ENCODE data around the gene D2HGDH. TPM values are rescaled to one million over a fixed set of nuclear protein-coding genes. Genes with fewer than 3 reads are reported as not detected.
"Not testable (repeated sequence)": the region's sequence is repeated elsewhere in the genome, so short reads cannot be mapped to it uniquely, and the experiment has no call there.

Gene D2HGDH
- total and polyA plus RNA-seq, 8 donors: 32.8 to 53.3 (median 39.7) TPM

GRCh38 chr2:241817126-241817820 lies 82.8 kb downstream of the D2HGDH start:
- no peak overlapping the region for H3K4me3 ChIP-seq
- DNase-seq: peak in 2 of 4 donors; percentile 31 to 36
- no peaks in the 10 kb centered on the region for H3K36me3 ChIP-seq
- no peak for TF ChIP-seq CTCF (IDR thresholded peaks at IDR 0.05)
- no peak for ATAC-seq
- peaks cover 0 to 12% of the 10 kb centered on the region in 2 donors for H3K4me1 ChIP-seq
- H3K27ac ChIP-seq: no peak overlapping the region
- peaks cover 0 to 46% of the 10 kb centered on the region in 2 donors for H3K27me3 ChIP-seq
- H3K9me3 ChIP-seq: no peaks in the 10 kb centered on the region
- intact Hi-C loops (cut with DNase I): no loop called here

GRCh38 chr2:241817821-241818215 lies 83.4 kb downstream of the D2HGDH start:
- DNase-seq; ATAC-seq; H3K4me3 ChIP-seq; intact Hi-C loops (cut with DNase I); H3K36me3 ChIP-seq; H3K27ac ChIP-seq; H3K9me3 ChIP-seq: not testable (repeated sequence)
- Histone ChIP-seq H3K27me3 (peaks cover 0 to 44% of the 10 kb centered on the region in 2 donors), H3K4me1 (peaks cover 0 to 12% of the 10 kb centered on the region in 2 donors)

Other genes starting within 250 kb of the D2HGDH start
- gene STK25, start 226.0 kb upstream of the D2HGDH start, total RNA-seq: 100 to 1,000 TPM; 125 to 138 TPM
- 100 to 1,000 TPM; 182 to 237 (median 198) TPM for gene STK25, start 226.0 kb upstream of the D2HGDH start, polyA plus RNA-seq (ENCODE audit: insufficient read length in 6 of 6)
- 10 to 100 TPM; 34.9 to 66.5 TPM for gene BOK, start 175.9 kb upstream of the D2HGDH start, total RNA-seq
- gene BOK, start 175.9 kb upstream of the D2HGDH start, polyA plus RNA-seq (ENCODE audit: insufficient read length in 6 of 6): 10 to 100 TPM; 17.8 to 29.4 (median 23.8) TPM
- gene THAP4, start 97.5 kb upstream of the D2HGDH start, total RNA-seq: 10 to 100 TPM; 36.3 to 36.5 TPM
- gene THAP4, start 97.5 kb upstream of the D2HGDH start, polyA plus RNA-seq (ENCODE audit: insufficient read length in 6 of 6): 10 to 100 TPM; 40.3 to 48.4 (median 43.5) TPM
- 10 to 100 TPM; 60.5 to 64.3 TPM for gene ATG4B, start 96.9 kb upstream of the D2HGDH start, total RNA-seq
- gene ATG4B, start 96.9 kb upstream of the D2HGDH start, polyA plus RNA-seq (ENCODE audit: insufficient read length in 6 of 6): 10 to 100 TPM; 76.6 to 98.3 (median 85.1) TPM
- 10 to 100 TPM; 28.7 to 31.8 TPM for gene DTYMK, start 47.8 kb upstream of the D2HGDH start, total RNA-seq
- gene DTYMK, start 47.8 kb upstream of the D2HGDH start, polyA plus RNA-seq (ENCODE audit: insufficient read length in 6 of 6): 10 to 100 TPM; 38.5 to 56.2 (median 44.0) TPM
- gene ING5, start 32.6 kb upstream of the D2HGDH start, total RNA-seq: 10 to 100 TPM; 27.6 to 28.3 TPM
- gene ING5, start 32.6 kb upstream of the D2HGDH start, polyA plus RNA-seq (ENCODE audit: insufficient read length in 6 of 6): 10 to 100 TPM; 41.8 to 49.1 (median 45.7) TPM
- not detected for gene GAL3ST2, start 42.2 kb downstream of the D2HGDH start, total RNA-seq
- gene GAL3ST2, start 42.2 kb downstream of the D2HGDH start, polyA plus RNA-seq (ENCODE audit: insufficient read length in 6 of 6): under 1 TPM; 0.26 to 0.31 (median 0.29) TPM
- under 1 TPM in 1 of 2 donors, not detected in 1; 0.24 TPM for gene NEU4, start 74.6 kb downstream of the D2HGDH start, total RNA-seq
- gene NEU4, start 74.6 kb downstream of the D2HGDH start, polyA plus RNA-seq (ENCODE audit: insufficient read length in 6 of 6): under 1 TPM; 0.17 to 0.55 (median 0.33) TPM
- gene PDCD1, start 124.3 kb downstream of the D2HGDH start, total RNA-seq: 1 to 10 TPM; 1.1 TPM
- under 1 TPM; 0.15 to 0.44 (median 0.23) TPM for gene PDCD1, start 124.3 kb downstream of the D2HGDH start, polyA plus RNA-seq (ENCODE audit: insufficient read length in 6 of 6)
- under 1 TPM in 1 of 2 donors, not detected in 1; 0.10 TPM for gene RTP5, start 135.1 kb downstream of the D2HGDH start, total RNA-seq
- gene RTP5, start 135.1 kb downstream of the D2HGDH start, polyA plus RNA-seq (ENCODE audit: insufficient read length in 6 of 6): not detected